ENCODE measurements around the gene STXBP1. TPM values are rescaled to one million over a fixed set of nuclear protein-coding genes. Genes with fewer than 3 reads are reported as not detected.

Gene STXBP1
- total and polyA plus RNA-seq, 9 of the 15 experiments (the other 6 are each of a cell fraction or from before 2014, with no cell fraction given), result 4.6 to 35.1 (median 9.7) TPM

DNA sequence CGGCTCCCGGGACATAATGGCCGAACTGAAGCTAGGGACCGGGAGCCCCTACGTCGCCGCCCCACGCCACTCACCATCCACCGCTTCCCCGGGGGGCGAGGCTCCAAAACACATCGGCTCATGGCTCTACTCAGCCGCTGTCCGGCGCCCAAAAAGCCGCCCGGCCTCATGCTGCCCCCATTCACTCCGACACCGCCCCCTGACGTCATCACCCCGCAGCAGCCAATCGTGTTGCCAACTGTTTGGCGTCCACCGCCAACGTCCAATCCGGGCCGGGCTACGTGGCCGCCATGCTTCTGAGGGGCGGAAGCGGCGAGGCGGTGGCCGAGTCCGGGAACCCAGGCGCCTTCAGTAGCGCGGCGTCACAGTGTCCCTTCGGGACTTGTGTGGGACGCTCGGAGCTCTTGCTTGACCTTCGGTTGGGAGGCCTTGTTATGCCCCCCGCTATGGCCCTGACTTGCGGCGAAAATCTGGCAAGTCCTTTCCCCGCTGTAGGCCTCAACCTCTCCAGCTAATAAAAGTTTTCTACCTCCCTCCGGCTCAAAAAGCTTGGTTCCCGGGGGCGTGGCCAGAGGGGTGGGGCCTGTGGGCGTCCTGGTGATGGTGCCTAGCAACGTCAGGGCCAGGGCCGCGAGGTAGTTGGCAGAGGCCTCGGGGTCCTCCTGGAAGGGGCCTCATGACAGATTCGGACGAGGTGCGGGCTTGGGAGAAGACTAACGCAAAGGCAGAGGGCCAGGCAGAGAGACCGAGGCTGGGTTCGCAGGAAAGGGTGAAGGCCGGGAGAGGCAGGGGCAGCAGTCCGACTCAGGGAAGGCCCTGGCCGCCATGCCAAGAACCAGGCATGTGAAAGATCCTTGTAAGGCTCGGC lies 103.6 kb downstream of the STXBP1 start, which contains the start of the genes PTRH1 and TTC16 (continued):
- TF ChIP-seq, protein P1, sequence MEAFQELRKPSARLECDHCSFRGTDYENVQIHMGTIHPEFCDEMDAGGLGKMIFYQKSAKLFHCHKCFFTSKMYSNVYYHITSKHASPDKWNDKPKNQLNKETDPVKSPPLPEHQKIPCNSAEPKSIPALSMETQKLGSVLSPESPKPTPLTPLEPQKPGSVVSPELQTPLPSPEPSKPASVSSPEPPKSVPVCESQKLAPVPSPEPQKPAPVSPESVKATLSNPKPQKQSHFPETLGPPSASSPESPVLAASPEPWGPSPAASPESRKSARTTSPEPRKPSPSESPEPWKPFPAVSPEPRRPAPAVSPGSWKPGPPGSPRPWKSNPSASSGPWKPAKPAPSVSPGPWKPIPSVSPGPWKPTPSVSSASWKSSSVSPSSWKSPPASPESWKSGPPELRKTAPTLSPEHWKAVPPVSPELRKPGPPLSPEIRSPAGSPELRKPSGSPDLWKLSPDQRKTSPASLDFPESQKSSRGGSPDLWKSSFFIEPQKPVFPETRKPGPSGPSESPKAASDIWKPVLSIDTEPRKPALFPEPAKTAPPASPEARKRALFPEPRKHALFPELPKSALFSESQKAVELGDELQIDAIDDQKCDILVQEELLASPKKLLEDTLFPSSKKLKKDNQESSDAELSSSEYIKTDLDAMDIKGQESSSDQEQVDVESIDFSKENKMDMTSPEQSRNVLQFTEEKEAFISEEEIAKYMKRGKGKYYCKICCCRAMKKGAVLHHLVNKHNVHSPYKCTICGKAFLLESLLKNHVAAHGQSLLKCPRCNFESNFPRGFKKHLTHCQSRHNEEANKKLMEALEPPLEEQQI (IDR thresholded peaks at IDR 0.05), result no peak
- TF ChIP-seq ZNF589 (CRISPR knock-in tag; IDR thresholded peaks at IDR 0.05; ENCODE audit: low read depth) (no peak), SIX5 (IDR thresholded peaks at IDR 0.05; ENCODE audit: borderline replicate concordance in 1 of 2, insufficient read depth in 1 of 2, low read depth in 1 of 2, low read length in 2 of 2) (peak; percentile 52 to 54; a peak in 2 of 4 replicates), RBFOX2 (IDR thresholded peaks at IDR 0.05; ENCODE audit: low read depth, low read length) (peak; percentile 81), MYC (IDR thresholded peaks at IDR 0.05; ENCODE audit: low read depth, low read length) (peak; percentile 70), MYC (CRISPR knock-in tag; IDR thresholded peaks at IDR 0.05; ENCODE audit: borderline replicate concordance, low read depth) (no peak), SP2 (IDR thresholded peaks at IDR 0.05; ENCODE audit: extremely low read depth, low read depth, low read length, poor library complexity, severe bottlenecking) (peak; percentile 53), ZNF699 (CRISPR knock-in tag; IDR thresholded peaks at IDR 0.05; ENCODE audit: insufficient replicate concordance) (no peak), SMAD4 (CRISPR knock-in tag; conservative IDR thresholded peaks at IDR 0.05) (peak; percentile 39; the same call in 1 of the 2 replicates), EGR1 (conservative IDR thresholded peaks at IDR 0.05) (peak; percentile 68)
- TF ChIP-seq, protein P2, sequence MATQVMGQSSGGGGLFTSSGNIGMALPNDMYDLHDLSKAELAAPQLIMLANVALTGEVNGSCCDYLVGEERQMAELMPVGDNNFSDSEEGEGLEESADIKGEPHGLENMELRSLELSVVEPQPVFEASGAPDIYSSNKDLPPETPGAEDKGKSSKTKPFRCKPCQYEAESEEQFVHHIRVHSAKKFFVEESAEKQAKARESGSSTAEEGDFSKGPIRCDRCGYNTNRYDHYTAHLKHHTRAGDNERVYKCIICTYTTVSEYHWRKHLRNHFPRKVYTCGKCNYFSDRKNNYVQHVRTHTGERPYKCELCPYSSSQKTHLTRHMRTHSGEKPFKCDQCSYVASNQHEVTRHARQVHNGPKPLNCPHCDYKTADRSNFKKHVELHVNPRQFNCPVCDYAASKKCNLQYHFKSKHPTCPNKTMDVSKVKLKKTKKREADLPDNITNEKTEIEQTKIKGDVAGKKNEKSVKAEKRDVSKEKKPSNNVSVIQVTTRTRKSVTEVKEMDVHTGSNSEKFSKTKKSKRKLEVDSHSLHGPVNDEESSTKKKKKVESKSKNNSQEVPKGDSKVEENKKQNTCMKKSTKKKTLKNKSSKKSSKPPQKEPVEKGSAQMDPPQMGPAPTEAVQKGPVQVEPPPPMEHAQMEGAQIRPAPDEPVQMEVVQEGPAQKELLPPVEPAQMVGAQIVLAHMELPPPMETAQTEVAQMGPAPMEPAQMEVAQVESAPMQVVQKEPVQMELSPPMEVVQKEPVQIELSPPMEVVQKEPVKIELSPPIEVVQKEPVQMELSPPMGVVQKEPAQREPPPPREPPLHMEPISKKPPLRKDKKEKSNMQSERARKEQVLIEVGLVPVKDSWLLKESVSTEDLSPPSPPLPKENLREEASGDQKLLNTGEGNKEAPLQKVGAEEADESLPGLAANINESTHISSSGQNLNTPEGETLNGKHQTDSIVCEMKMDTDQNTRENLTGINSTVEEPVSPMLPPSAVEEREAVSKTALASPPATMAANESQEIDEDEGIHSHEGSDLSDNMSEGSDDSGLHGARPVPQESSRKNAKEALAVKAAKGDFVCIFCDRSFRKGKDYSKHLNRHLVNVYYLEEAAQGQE (IDR thresholded peaks at IDR 0.05; ENCODE audit: borderline replicate concordance), result no peak
- TF ChIP-seq, protein P2 (CRISPR knock-in tag; IDR thresholded peaks at IDR 0.05; ENCODE audit: low read depth), result no peak
- TF ChIP-seq, protein P3, sequence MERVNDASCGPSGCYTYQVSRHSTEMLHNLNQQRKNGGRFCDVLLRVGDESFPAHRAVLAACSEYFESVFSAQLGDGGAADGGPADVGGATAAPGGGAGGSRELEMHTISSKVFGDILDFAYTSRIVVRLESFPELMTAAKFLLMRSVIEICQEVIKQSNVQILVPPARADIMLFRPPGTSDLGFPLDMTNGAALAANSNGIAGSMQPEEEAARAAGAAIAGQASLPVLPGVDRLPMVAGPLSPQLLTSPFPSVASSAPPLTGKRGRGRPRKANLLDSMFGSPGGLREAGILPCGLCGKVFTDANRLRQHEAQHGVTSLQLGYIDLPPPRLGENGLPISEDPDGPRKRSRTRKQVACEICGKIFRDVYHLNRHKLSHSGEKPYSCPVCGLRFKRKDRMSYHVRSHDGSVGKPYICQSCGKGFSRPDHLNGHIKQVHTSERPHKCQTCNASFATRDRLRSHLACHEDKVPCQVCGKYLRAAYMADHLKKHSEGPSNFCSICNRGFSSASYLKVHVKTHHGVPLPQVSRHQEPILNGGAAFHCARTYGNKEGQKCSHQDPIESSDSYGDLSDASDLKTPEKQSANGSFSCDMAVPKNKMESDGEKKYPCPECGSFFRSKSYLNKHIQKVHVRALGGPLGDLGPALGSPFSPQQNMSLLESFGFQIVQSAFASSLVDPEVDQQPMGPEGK (CRISPR knock-in tag; IDR thresholded peaks at IDR 0.05; ENCODE audit: borderline replicate concordance), result no peak

Data from K562 (cell line).